Omental fat pad (tissue), 4 donors: ENCODE data around the gene C9orf50. TPM values are rescaled to one million over a fixed set of nuclear protein-coding genes. Genes with fewer than 3 reads are reported as not detected.
"Not testable (repeated sequence)": the region's sequence is repeated elsewhere in the genome, so short reads cannot be mapped to it uniquely, and the experiment has no call there.

Experiments
- ATAC-seq: fragments of 150-250 bp; one replicate; pipeline ENCODE4 v1.9.1; 2016; ENCODE audit warnings: mild to moderate bottlenecking, moderate library complexity; ENCODE audit not compliant: low FRiP score
- DNase-seq: peaks from one replicate; pipeline ENCODE4 v3.0.0-alpha.2; 2019; ENCODE audit warnings: low spot score
- CTCF ChIP-seq, 3 donors: fragments of 450-650 bp; IDR thresholded peaks; one replicate each; pipeline ENCODE4 v1.5.1; 2016 to 2017; ENCODE audit warnings: antibody characterized with exemption in 3 of 3, mild to moderate bottlenecking in 3 of 3, moderate library complexity in 2 of 3
- total RNA-seq, 4 donors: library from RNA; depleted of rRNA; stranded (reverse); fragments of >200 nt; gene quantifications; one replicate each; pipeline ENCODE4 v1.1.0, GENCODE V29; 2016

The C9orf50 gene
- total RNA-seq, 4 donors from 2014 or later, result not detected

- ATAC-seq (peak; percentile 28), DNase-seq (no peak)
- TF ChIP-seq CTCF (IDR thresholded peaks at IDR 0.05), result no peak
These were observed 24.2 kb downstream of the C9orf50 start for GRCh38 chr9:129596541-129597331.

- TF ChIP-seq CTCF (IDR thresholded peaks at IDR 0.05), result no peak
- DNase-seq (no peak), ATAC-seq (no peak)
These were observed 24.9 kb downstream of the C9orf50 start for GRCh38 chr9:129595903-129596540.

- no peak for TF ChIP-seq CTCF (IDR thresholded peaks at IDR 0.05)
- DNase-seq (no peak), ATAC-seq (no peak)
These were observed 25.6 kb downstream of the C9orf50 start for GRCh38 chr9:129595311-129595741.

- no peak for ATAC-seq
- TF ChIP-seq CTCF (IDR thresholded peaks at IDR 0.05), result no peak
- DNase-seq, result no peak
These were observed 26.3 kb downstream of the C9orf50 start for GRCh38 chr9:129594632-129595031.

GRCh38 chr9:129592790-129593189 lies 28.1 kb downstream of the C9orf50 start:
- DNase-seq, ATAC-seq: not testable (repeated sequence)

GRCh38 chr9:129591916-129592315 lies 29.0 kb downstream of the C9orf50 start:
- ATAC-seq, result no peak
- no peak for TF ChIP-seq CTCF (IDR thresholded peaks at IDR 0.05)
- DNase-seq, result no peak

GRCh38 chr9:129590466-129590865 lies 30.4 kb downstream of the C9orf50 start:
- ATAC-seq (no peak), DNase-seq (no peak)
- TF ChIP-seq CTCF (IDR thresholded peaks at IDR 0.05), result no peak
